GM18858 (cell line): ENCODE data around the gene IDH3G.
A peak's percentile ranks its signal among the peaks of the same experiment; 100 is the strongest.
"Not testable (repeated sequence)": the region's sequence is repeated elsewhere in the genome, so short reads cannot be mapped to it uniquely, and the experiment has no call there.

Source experiments
- ATAC-seq: cut with Tn5 transposase; IDR thresholded peaks from one replicate; pipeline ENCODE4 v1.9.1; 2021; ENCODE audit not compliant: unreplicated experiment

The IDH3G gene

GRCh38 chrX:153794018-153794896, at the start of gene IDH3G, which contains the start of gene SSR4:
Gene IDH3G, minus strand, starts transcription at chrX:153794375. Its CDS starts 49 bp downstream, at chrX:153794326.
Gene SSR4, plus strand, starts transcription at chrX:153794668. Its CDS starts 20 bp downstream, at chrX:153794688.
- peak; percentile 69 for ATAC-seq

- no peak for ATAC-seq
Measured at GRCh38 chrX:153836921-153837320, 42.7 kb upstream of the IDH3G start.

DNA sequence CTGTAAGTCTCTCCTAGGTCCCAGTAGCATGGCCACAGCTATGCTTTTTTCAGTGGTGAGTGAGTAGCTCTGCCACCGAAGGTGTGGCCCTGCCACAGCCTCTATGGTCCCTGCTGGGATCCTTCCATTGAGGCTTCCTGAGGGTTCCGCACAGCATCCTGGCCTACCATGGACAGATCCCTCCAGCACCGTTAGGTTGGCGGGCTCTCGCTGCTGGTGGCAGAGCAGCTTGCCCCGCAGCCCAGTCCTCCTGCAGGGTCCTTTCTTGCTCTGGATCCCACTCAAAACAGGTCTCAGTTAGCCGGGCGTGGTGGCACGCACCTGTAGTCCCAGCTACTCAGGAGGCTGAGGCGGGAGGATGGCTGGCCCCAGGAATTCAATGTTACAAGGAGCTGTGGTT, 38.6 kb upstream of the IDH3G start:
- no peak for ATAC-seq

DNA sequence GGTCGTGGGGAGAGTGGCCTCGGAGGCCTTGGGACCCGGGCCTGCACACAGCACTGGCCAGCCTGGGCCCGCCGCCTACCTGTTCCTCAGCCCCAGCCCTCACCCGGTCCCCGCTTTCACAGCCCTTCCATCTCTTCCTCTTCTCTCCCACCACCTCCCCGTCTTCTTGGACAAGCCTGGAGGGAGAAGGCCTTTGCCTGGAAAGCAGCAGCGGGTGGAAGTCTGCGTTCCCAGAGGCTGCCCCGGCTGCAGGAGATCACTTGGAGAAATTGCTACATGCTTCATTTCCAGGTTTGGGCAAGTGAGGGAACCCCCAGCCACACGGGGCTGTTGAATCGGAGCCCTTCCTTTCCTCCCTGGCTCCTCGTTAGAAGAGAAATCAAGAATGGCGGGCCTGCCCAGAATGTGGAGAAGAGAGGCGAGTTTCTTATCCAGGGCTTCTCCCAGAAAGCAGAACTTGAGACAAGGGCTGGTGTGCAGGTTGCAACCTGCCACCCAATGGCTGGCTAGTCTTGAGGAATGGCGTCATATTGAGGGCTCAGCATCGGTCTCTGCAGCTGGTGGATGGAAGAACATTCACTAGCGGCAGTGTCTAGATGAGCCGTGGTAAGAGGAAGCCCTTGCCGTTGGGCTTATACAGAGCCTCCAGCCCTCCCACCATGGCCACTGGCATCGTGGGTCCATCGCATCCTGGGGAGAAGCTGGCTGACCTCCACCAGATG, 37.4 kb upstream of the IDH3G start:
- no peak for ATAC-seq

DNA sequence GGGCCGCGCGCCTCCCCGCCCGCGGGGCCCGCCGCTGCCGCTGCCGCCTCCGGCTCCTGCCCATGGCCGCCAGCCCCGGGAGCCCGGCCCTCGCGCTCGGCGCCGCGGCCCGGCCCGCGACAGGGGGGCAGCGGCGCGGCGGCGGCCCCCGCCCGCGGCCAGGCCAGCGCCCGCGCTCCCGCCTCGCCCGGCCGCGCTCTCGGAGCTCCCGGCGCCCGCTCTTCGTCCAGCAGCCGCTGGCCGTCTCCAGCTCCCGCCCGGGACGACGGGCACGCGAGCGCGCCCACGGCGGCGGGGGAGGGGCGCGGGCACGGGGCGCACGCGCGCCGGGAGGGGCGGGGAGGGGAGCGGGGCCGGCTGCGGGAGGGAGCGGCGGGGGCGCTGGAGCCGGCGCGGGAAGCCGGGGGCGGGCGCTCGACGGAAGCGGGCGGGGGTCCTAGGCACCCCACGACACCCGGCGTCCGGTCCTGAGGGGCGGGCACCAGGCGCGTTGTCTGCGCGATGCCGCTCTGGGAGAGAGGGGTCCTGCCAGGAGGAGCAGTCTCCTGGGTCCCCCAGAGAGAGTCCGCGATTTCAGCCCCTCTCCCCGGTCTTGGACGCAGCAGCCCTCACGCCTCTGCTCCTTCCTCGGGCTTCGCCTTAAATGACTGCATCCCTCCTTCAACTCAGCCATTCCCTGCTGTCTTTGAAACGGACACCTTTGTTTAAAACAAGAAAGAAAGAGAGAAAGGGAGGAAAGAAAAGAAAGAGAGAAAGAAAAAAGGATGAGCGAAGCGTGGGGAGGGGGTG, 36.7 kb upstream of the IDH3G start:
- ATAC-seq = no peak

- no peak for ATAC-seq
Measured at GRCh38 chrX:153829799-153830639, 35.8 kb upstream of the IDH3G start, which contains the start of gene PDZD4. Gene PDZD4, minus strand, starts transcription at chrX:153830544. Its CDS starts 246 bp downstream, at chrX:153830298.

- ATAC-seq = no peak
Measured at GRCh38 chrX:153829549-153829798, 35.3 kb upstream of the IDH3G start.

- no peak for ATAC-seq
Measured at GRCh38 chrX:153828723-153829548, 34.8 kb upstream of the IDH3G start.

- ATAC-seq = no peak
Measured at GRCh38 chrX:153828308-153828707, 34.1 kb upstream of the IDH3G start.

- no peak for ATAC-seq
Measured at GRCh38 chrX:153827903-153828302, 33.7 kb upstream of the IDH3G start.

- no peak for ATAC-seq
Measured at GRCh38 chrX:153827016-153827415, 32.8 kb upstream of the IDH3G start.

DNA sequence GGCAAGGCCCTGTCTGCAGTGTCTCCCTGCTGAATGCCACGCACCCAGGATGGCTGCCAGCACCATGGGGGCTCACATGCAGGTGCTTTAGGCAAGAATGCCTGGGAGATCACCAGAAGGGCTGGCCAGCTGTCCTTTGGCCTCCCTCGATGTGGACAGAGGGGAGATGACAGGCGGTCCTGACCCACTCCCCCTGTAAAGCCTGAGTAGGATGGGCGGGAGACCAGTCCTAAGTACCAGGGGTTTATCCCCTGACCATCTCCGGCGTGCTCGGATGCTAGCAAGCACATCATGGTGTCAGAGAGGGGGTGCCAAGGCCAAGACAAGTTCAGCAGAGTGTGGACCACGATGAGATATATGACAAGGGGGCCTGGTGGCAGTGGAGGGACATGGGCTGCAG, 30.9 kb upstream of the IDH3G start:
- no peak for ATAC-seq

- ATAC-seq = no peak
Measured at GRCh38 chrX:153824348-153824747, 30.2 kb upstream of the IDH3G start.

DNA sequence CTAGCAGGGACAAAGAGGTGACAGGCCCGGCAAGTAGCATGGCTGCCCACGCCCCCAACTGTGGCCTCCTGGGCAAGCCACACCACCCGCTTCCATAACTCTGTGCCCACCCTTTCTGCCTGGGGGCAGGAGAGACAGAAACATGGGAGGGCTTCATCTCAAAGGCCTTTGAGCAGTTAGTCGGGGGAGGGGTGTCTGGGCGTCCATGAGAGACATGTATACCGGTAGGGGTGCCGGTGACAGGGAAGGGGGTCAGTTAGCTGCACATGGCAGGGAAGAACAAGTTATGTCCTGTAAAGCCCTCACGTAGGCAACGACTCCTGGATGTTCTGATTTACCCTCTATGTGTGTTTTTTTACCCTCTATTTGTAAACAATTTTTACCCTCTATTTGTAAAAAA, 26.9 kb upstream of the IDH3G start:
- ATAC-seq = no peak

DNA sequence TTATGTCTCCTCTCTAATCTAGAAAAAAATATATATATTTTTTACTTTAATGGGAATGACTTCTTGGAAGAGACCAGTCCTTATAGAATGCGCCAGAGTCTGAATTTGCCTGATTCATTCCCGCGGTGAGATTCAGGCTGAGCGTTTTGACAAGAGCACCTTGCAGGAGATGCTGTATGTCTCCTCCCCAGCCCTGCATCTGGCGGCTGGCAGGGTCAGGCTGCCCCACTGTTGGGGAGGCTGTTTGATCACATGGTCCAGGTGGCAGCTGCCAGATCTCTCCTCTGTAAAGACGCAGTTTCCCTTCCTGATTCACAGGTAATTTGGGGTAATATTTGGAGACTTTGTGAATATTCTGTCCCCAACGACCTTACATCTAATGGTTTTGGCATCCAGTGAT, 26.4 kb upstream of the IDH3G start:
- no peak for ATAC-seq

DNA sequence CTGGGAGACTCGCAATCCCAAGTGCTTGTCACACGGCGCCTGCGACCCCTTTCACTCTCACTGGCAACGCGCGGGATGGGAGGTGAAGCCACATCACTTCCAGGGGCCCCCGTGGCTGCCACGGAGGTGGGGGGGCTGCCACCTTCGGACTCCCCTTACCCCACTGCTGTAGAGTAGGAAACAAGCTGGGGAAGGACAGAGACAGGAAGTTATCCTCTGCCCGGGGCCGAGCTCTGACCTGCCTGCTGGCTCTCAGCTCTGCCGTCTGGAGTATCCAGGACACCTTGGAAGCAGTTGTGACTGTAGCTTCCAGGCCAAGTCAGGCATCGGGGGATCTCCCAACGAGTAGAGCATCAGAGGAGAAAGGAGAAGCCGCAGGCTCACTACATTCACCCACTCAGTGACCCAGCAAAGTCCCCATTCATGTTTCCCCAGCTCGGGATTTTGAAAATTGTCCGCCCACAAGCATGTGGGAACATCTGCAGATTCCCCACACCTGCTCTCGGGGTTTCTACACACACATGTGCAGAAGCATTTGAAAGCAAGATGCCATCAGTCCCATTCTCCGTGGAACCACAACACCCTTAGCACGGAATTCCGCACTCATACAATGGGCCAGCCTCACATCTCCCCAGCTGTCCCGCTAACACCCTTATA, 25.3 kb upstream of the IDH3G start:
- ATAC-seq = no peak

- no peak for ATAC-seq
Measured at GRCh38 chrX:153818571-153819383, 24.6 kb upstream of the IDH3G start.

GRCh38 chrX:153818064-153818463, 23.9 kb upstream of the IDH3G start:
- ATAC-seq = not testable (repeated sequence)
